ENCODE data around the gene COX4I1. TPM values are rescaled to one million over a fixed set of nuclear protein-coding genes. Genes with fewer than 3 reads are reported as not detected.

Gene COX4I1
- total and polyA plus RNA-seq, 2 of the 8 experiments (the other 6 are each of a cell fraction or from before 2014, with no cell fraction given) = 507 to 707 TPM

GRCh38 chr16:85840395-85840794 lies 40.9 kb downstream of the COX4I1 start:
- Histone ChIP-seq H2BK5ac (ENCODE audit: low read depth, low read length) (no peak overlapping the region), H3K36me3 (ENCODE audit: control insufficient read depth in 2 of 4, insufficient read depth in 4 of 4, low read length in 3 of 4) (no peaks in the 10 kb centered on the region), H3K23ac (ENCODE audit: insufficient read length) (no peak overlapping the region), H3K9ac (replicated peaks in 1 of 4; ENCODE audit: extremely low read depth in 1 of 4, low read depth in 3 of 4, low read length in 3 of 4) (no peak overlapping the region), H3K56ac (replicated peaks; ENCODE audit: insufficient read length, low read depth, low read length) (no peak overlapping the region), H3K79me1 (ENCODE audit: low read depth, low read length) (no peaks in the 10 kb centered on the region), H2AK5ac (ENCODE audit: low read depth, low read length) (no peak overlapping the region), H2BK20ac (ENCODE audit: low read length) (no peak overlapping the region), H4K20me1 (replicated peaks in 1 of 2; ENCODE audit: control insufficient read depth in 1 of 2, insufficient read depth in 2 of 2, low read length in 2 of 2) (no peaks in the 10 kb centered on the region), H3K9me3 (ENCODE audit: insufficient read depth in 2 of 2, low read depth in 1 of 2, low read length in 1 of 2) (no peaks in the 10 kb centered on the region), H3K23me2 (ENCODE audit: low read depth, low read length) (no peaks in the 10 kb centered on the region; the same call in 1 of the 2 replicates), H2BK15ac (ENCODE audit: low read length) (no peak overlapping the region), H3K4me1 (replicated peaks in 1 of 4; ENCODE audit: control insufficient read depth in 3 of 4, insufficient read depth in 4 of 4, low read length in 3 of 4) (peaks cover 0 to 2% (median 0%) of the 10 kb centered on the region in 4 experiments; a peak in 1 of 7 replicates), H4K91ac (replicated peaks; ENCODE audit: insufficient read length, low read length) (no peak overlapping the region), H3K27me3 (replicated peaks in 1 of 4; ENCODE audit: control insufficient read depth in 3 of 4, extremely low read depth in 1 of 4, insufficient read depth in 3 of 4, low read length in 3 of 4) (no peaks in the 10 kb centered on the region; a peak in 1 of 7 replicates), H3K4ac (replicated peaks; ENCODE audit: insufficient read length, low read depth, low read length) (no peak overlapping the region), H2AFZ (ENCODE audit: low read length) (no peak overlapping the region), H4K8ac (ENCODE audit: extremely low read depth, insufficient read depth, low read length) (no peak overlapping the region; the same call in 1 of the 2 replicates), H4K5ac (ENCODE audit: insufficient read length, low read depth, low read length) (no peak overlapping the region), H3K27ac (ENCODE audit: low read depth, low read length) (no peak overlapping the region), H3K4me2 (ENCODE audit: insufficient read depth in 1 of 2, low read depth in 2 of 2, low read length in 2 of 2) (no peak overlapping the region), H3K14ac (ENCODE audit: insufficient read length) (no peak overlapping the region), H2BK12ac (ENCODE audit: low read depth, low read length) (no peak overlapping the region), H2BK120ac (replicated peaks; ENCODE audit: low read depth, low read length) (no peak overlapping the region), H3K4me3 (ENCODE audit: extremely low read depth in 1 of 4, insufficient read depth in 2 of 4, low read depth in 3 of 4, low read length in 4 of 4) (no peak overlapping the region), H3K18ac (ENCODE audit: extremely low read depth, low read length) (no peak overlapping the region), H3K79me2 (ENCODE audit: control insufficient read depth in 1 of 2, insufficient read depth in 2 of 2, low read length in 2 of 2) (no peaks in the 10 kb centered on the region)
- 91% methylated on average over 9 of the region's 9 CpGs; no CpG with 5 or more reads in 1 of the 2 experiments for WGBS, 2 experiments (ENCODE audit: extremely low coverage in 1 of 2, insufficient coverage in 1 of 2, insufficient read length in 1 of 2, insufficient replicate concordance in 2 of 2, low coverage in 1 of 2, low lambda C conversion rate in 2 of 2, missing lambda C conversion rate in 1 of 2)
- DNase-seq (ENCODE audit: low read depth in 1 of 2, low spot score in 2 of 2) (no peak), FAIRE-seq (no peak)
- no peak for TF ChIP-seq EP300 (IDR thresholded peaks at IDR 0.05; ENCODE audit: borderline replicate concordance in 1 of 2, low read depth in 2 of 2, low read length in 2 of 2)
- TF ChIP-seq SP1 (IDR thresholded peaks at IDR 0.05; ENCODE audit: low read depth, low read length) = no peak
- no peak for TF ChIP-seq USF2 (IDR thresholded peaks at IDR 0.05; ENCODE audit: low read length)
- no peak for TF ChIP-seq RXRA (IDR thresholded peaks at IDR 0.05; ENCODE audit: insufficient read depth, low read depth, low read length)
- TF ChIP-seq MAX (IDR thresholded peaks at IDR 0.05) = no peak
- TF ChIP-seq CBX8 (IDR thresholded peaks at IDR 0.05; ENCODE audit: borderline replicate concordance, low read depth, low read length) = no peak
- CTCF ChIA-PET (ENCODE audit: partially characterized antibody) = interaction anchor here (1.0 to 2.0 kb wide), 3 partner anchors 13 to 147 kb away, joined by 3 to 9 read pairs (median 4); no protein-coding TSS in a partner anchor
- POLR2A ChIA-PET (ENCODE audit: partially characterized antibody) = no interaction called here
